IgD-negative memory B cell (primary cell): ENCODE measurements around the gene CUEDC1. TPM values are rescaled to one million over a fixed set of nuclear protein-coding genes. Genes with fewer than 3 reads are reported as not detected.

Experiments used
- H3K27ac Mint-ChIP-seq, 3 donors: one replicate each; pipeline ENCODE4 v1.8.0; 2020 to 2022; ENCODE audit warnings: mild to moderate bottlenecking in 3 of 3, mixed read lengths in 3 of 3, moderate library complexity in 1 of 3
- H3K27me3 Mint-ChIP-seq: one replicate; pipeline ENCODE4 v1.8.0; 2021; ENCODE audit warnings: mixed read lengths
- H3K36me3 Mint-ChIP-seq: one replicate; pipeline ENCODE4 v1.8.0; 2020; ENCODE audit warnings: mild to moderate bottlenecking, mixed read lengths
- H3K4me1 Mint-ChIP-seq, 3 donors: one replicate each; pipeline ENCODE4 v1.8.0; 2020 to 2022; ENCODE audit warnings: mixed read lengths in 3 of 3, mild to moderate bottlenecking in 1 of 3
- H3K4me3 Mint-ChIP-seq, 4 donors: one replicate each; pipeline ENCODE4 v1.8.0; 2020 to 2022; ENCODE audit warnings: mild to moderate bottlenecking in 4 of 4, mixed read lengths in 4 of 4, moderate library complexity in 3 of 4
- H3K9me3 Mint-ChIP-seq, 3 donors: one replicate each; pipeline ENCODE4 v1.8.0; 2020 to 2021; ENCODE audit warnings: mixed read lengths in 3 of 3, mild to moderate bottlenecking in 1 of 3
- polyA plus RNA-seq: library from polyadenylated mRNA; unstranded; fragments of 300-500 nt; fragmentation: Illumina TruSeq; gene quantifications from one replicate; pipeline ENCODE4 v1.2.3, GENCODE V29; 2021

The CUEDC1 gene
- polyA plus RNA-seq, 1 donor from 2014 or later: not detected

GRCh38 chr17:57898487-57899311, 56.5 kb downstream of the CUEDC1 start:
- Mint-ChIP-seq H3K27ac (no peak overlapping the region), H3K4me3 (no peak overlapping the region), H3K9me3 (no peaks in the 10 kb centered on the region)

DNA sequence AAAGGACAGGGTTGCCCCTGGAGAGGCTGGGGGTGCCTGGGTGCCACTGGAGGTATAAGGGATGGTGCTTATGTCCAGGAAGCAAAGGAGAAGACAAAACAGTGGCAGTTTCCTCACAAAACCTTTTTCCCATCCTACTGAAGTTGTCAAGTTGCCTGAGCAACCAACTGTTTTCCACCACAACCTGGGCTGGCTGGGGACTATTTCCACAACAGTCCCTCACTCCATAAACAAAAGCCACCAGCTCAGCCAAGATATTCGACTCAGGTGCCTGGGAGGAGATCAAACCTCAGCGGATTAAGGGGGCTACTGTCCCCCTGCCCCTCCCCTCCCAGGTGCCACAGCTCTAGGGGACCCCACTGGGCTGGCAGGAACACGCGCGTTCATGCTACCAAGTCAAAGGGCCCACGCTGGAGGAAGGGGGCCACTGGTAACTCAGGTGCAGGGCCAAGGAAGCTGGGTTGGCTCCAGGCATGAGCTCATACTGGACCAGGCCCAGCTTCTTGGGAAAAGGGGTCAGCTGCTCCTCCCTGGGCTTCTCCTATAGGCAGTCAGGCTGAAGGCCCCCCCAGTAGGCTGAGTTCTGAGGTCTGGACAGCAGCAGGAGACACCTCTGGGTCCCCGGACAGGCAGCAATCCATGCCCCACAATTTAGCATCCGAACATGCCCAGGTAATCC, 59.7 kb downstream of the CUEDC1 start:
- Mint-ChIP-seq H3K4me1 (peaks cover 3 to 13% (median 5%) of the 10 kb centered on the region in 3 donors), H3K9me3 (no peaks in the 10 kb centered on the region), H3K36me3 (no peaks in the 10 kb centered on the region), H3K27me3 (peaks cover 22% of the 10 kb centered on the region), H3K4me3 (no peak overlapping the region), H3K27ac (no peak overlapping the region)

More at GRCh38 chr17:57898487-57899311, 56.5 kb downstream of the CUEDC1 start:
- Mint-ChIP-seq H3K4me1 (peaks cover 17 to 24% (median 19%) of the 10 kb centered on the region in 3 donors), H3K27me3 (peaks cover 12% of the 10 kb centered on the region), H3K36me3 (no peaks in the 10 kb centered on the region)

DNA sequence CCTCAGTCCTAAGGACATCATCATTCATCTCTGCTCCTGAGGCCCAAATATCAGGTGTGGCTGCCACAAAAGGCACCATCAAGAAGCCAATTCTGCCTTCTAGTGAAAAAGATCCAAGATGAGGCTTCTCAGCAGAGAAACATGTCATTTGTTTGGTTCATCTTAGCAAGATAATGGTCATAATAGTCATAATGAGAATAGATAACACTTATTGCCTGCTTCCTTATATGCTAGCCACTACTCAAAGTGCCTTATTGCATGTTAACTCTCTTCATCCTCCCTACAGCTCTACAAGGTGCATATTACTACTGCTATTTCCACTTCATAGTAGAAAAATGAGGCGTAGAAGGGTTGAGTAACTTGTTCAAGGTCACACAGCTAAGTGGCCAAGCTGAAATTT, 60.4 kb downstream of the CUEDC1 start:
- H3K9me3 Mint-ChIP-seq: no peaks in the 10 kb centered on the region
- no peak overlapping the region for H3K4me3 Mint-ChIP-seq
- H3K4me1 Mint-ChIP-seq: peaks cover 0 to 10% (median 5%) of the 10 kb centered on the region in 3 donors
- H3K27ac Mint-ChIP-seq: no peak overlapping the region
- peaks cover 22% of the 10 kb centered on the region for H3K27me3 Mint-ChIP-seq
- H3K36me3 Mint-ChIP-seq: no peaks in the 10 kb centered on the region

GRCh38 chr17:57892820-57893595, 62.2 kb downstream of the CUEDC1 start:
- no peaks in the 10 kb centered on the region for H3K9me3 Mint-ChIP-seq
- H3K27me3 Mint-ChIP-seq: peaks cover 25% of the 10 kb centered on the region
- no peaks in the 10 kb centered on the region for H3K36me3 Mint-ChIP-seq
- no peak overlapping the region for H3K27ac Mint-ChIP-seq
- no peak overlapping the region for H3K4me3 Mint-ChIP-seq
- H3K4me1 Mint-ChIP-seq: peaks cover 0 to 6% (median 5%) of the 10 kb centered on the region in 3 donors

- Mint-ChIP-seq H3K27me3 (peaks cover 25% of the 10 kb centered on the region), H3K27ac (no peak overlapping the region), H3K4me1 (peaks cover 0 to 6% (median 5%) of the 10 kb centered on the region in 3 donors)
Observed at GRCh38 chr17:57892146-57892819, 62.9 kb downstream of the CUEDC1 start.

DNA sequence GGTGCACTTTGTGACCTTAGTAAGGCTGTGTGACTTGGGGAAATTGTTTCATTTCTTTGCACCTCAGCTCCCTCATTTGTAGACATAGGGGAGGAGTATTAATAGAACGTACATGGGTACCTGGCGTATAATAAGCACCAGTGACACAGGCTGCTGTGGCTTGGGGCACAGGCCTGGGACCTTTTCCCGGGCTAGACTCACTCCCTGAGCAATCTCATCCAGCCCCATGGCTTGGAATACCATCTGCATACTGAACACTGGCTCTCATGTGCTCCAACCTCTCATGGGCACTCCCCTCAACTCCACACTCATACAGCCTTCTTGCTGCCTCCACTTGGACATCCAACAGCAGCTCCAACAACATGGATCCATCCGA, 64.4 kb downstream of the CUEDC1 start:
- Mint-ChIP-seq H3K9me3 (no peaks in the 10 kb centered on the region), H3K4me1 (peaks cover 0 to 6% (median 5%) of the 10 kb centered on the region in 3 donors), H3K36me3 (no peaks in the 10 kb centered on the region), H3K27me3 (peaks cover 29% of the 10 kb centered on the region), H3K4me3 (no peak overlapping the region), H3K27ac (no peak overlapping the region)

More at GRCh38 chr17:57892146-57892819, 62.9 kb downstream of the CUEDC1 start:
- H3K9me3 Mint-ChIP-seq: no peaks in the 10 kb centered on the region
- H3K4me3 Mint-ChIP-seq: peak overlapping the region in 2 of 4 donors; percentile 10 to 39
- H3K36me3 Mint-ChIP-seq: no peaks in the 10 kb centered on the region

DNA sequence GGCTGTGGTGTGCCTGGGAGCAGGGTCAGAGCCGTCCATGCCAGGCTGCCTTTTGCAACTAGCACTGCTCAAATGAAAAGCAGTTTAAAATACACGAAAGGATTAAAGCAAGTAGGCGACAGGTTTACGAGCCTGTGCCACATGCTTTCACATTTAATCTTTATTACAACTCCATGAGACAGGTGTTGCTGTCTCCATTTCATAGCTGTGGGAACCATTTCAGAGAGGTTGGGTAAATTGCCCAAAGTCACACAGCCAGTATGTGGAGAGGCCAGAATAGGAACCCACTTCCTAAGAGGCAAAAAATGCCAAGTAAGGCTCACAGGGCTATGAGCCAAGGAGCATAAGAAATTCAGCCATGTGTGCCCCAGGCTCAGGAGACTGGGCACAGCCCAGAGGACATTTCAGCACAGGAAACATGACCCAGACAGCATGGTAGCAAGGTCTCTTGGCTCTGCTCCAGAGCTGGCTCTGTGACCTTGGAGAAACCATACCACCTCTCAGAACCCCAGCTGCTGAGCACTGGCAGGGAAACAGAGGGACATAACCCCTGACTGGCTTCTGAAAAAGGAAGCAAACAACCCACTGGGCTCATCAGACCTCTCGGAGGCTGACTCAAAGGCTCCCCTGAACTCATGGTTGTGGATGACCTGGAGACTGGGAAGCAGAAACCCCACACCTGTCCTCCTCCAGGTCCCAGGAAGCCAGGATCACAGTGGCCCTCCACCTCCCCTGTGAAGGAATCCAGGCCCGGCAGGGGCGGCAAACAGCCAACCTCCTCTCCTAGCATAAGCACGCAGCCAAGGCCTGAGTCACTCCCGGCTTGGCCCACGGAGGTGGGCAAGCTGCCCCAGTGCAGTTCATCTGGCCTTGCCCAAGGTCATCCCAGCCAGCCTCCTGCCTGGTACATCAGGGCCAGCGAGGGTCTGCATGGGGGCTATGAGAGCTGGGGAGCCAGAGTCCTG, 65.0 kb downstream of the CUEDC1 start:
- Mint-ChIP-seq H3K4me3 (no peak overlapping the region), H3K9me3 (no peaks in the 10 kb centered on the region)

GRCh38 chr17:57889252-57889651, 66.0 kb downstream of the CUEDC1 start:
- H3K27ac Mint-ChIP-seq: no peak overlapping the region
- H3K9me3 Mint-ChIP-seq: no peaks in the 10 kb centered on the region
- no peaks in the 10 kb centered on the region for H3K36me3 Mint-ChIP-seq
- peaks cover 32% of the 10 kb centered on the region for H3K27me3 Mint-ChIP-seq
- H3K4me3 Mint-ChIP-seq: no peak overlapping the region
- H3K4me1 Mint-ChIP-seq: peaks cover 0 to 6% (median 5%) of the 10 kb centered on the region in 3 donors

More for the DNA sequence above, 65.0 kb downstream of the CUEDC1 start:
- Mint-ChIP-seq H3K4me1 (peaks cover 0 to 6% (median 5%) of the 10 kb centered on the region in 3 donors), H3K27me3 (peaks cover 28% of the 10 kb centered on the region), H3K27ac (no peak overlapping the region), H3K36me3 (no peaks in the 10 kb centered on the region)

DNA sequence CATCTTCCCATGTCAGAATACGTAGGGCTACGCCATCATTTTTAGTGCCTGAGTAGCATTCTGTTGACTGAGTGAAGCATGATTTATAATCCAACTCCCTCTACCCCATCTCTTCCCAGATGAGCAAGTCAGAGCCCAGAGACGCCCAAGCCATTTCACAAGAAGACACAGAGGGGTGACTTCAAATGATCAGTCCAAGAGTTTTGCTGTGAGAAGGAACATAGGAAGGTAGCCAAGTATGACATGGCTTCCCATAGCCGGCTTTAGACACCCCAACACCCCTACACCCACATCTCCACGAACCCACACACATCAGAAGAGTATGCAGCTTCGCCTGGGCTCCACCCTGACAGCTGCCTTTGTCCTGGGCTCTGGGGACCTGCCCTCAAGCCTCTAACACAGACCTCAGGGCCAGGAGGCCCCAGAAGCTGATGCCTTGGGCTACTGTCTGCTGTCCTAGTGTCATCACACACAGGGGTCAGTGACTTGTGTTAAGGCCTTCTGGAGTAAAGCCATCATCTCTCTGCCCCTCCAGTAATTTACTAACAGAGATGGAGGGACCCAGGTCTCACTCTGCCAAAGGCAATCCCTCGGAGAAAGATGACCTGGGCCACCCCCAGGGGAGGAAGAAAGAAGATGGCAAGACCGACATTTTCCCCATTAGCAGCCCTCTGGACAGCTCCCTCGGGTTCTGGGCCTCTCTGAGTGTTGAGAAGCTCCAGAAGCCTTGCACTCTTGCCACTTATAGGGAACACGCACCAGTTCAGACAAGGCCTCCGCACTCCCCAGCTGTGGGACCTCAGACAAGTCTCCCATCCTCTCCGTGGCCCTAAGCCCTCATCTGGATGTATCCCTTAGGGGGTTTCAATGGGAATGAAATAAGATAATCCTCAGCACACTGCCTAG, 66.6 kb downstream of the CUEDC1 start:
- Mint-ChIP-seq H3K9me3 (no peaks in the 10 kb centered on the region), H3K4me1 (peaks cover 0 to 6% (median 5%) of the 10 kb centered on the region in 3 donors), H3K4me3 (no peak overlapping the region), H3K27ac (no peak overlapping the region), H3K36me3 (no peaks in the 10 kb centered on the region), H3K27me3 (peaks cover 29% of the 10 kb centered on the region)

- Mint-ChIP-seq H3K4me3 (no peak overlapping the region), H3K9me3 (no peaks in the 10 kb centered on the region), H3K36me3 (no peaks in the 10 kb centered on the region), H3K27ac (peak overlapping the region in 1 of 3 donors; percentile 34), H3K4me1 (no peaks in the 10 kb centered on the region), H3K27me3 (peaks cover 21% of the 10 kb centered on the region)
Observed at GRCh38 chr17:57887161-57887560, 68.1 kb downstream of the CUEDC1 start.

DNA sequence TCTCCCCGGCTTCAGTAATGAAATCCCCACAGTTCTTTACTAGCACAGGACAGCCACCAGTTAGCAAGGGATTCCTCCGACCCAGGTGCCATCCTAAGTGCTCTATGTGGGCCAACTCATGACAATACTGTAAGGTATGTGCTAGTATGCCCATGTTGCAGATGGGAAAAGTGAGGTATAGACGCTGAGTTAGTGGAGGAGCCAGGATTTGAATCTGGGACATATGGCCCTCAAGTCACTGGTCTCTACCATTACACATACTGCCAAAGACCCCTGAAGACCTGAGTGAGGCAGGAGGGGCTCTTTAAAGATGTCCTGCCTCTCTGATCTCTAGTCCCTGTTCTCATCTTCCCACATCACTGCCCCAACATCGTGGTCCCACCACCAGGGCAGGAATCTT, 69.2 kb downstream of the CUEDC1 start:
- Mint-ChIP-seq H3K4me3 (no peak overlapping the region), H3K9me3 (no peaks in the 10 kb centered on the region), H3K36me3 (no peaks in the 10 kb centered on the region), H3K27ac (no peak overlapping the region), H3K27me3 (peaks cover 13% of the 10 kb centered on the region), H3K4me1 (no peaks in the 10 kb centered on the region)

DNA sequence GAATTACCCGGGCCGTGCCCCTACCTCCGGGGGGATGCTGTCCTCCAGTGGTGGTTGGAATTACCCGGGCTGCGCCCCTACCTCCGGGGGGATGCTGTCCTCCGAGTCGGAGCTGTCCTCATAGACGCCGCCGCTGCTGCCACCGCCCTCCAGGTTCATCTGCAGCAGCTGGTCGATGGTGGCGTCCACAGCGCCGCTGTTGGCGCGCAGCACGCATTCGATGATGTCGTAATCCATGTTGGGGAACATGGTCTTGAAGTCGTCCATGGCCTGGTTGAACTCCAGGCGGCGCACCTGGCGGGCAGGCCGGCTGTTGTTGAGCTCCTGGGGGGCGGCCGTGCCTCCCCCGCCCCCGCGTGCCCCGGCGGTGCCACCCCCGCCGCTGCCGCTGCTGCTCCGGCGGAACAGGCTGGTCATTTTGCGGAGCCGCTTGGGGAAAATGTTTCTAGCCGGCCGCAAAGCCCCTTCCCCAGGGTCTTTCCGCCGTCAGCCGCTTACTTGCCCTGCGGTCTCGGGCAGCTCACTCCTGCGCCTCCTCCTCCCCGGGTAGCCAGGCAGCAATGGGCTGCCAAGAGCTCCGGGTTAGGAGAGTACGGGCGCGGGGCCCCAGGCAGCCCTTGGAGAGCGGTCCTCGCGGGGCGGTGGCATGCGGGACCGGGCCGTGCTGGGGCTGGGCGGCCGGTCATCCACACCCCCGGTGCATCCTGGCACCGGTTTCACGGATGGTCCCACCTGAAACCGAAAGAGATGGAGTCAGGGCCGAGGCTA, 69.9 kb downstream of the CUEDC1 start:
- no peak overlapping the region for H3K4me3 Mint-ChIP-seq
- no peaks in the 10 kb centered on the region for H3K4me1 Mint-ChIP-seq
- H3K27ac Mint-ChIP-seq: no peak overlapping the region

More for the DNA sequence above, 69.9 kb downstream of the CUEDC1 start:
- Mint-ChIP-seq H3K9me3 (no peaks in the 10 kb centered on the region), H3K36me3 (no peaks in the 10 kb centered on the region), H3K27me3 (peaks cover 15% of the 10 kb centered on the region)
